Sigmoid colon (tissue), 7 donors: ENCODE results near the gene CLN6. TPM values are rescaled to one million over a fixed set of nuclear protein-coding genes. Genes with fewer than 3 reads are reported as not detected.

Source experiments
- DNase-seq: peaks from one replicate; pipeline ENCODE4 v3.0.0-alpha.2; 2019
- H3K27ac ChIP-seq, 4 donors: fragments of 200-600 bp; sonication (generic); one replicate each; pipeline ENCODE4 v1.5.1; 2016 to 2019; ENCODE audit warnings: mild to moderate bottlenecking in 1 of 4
- H3K27me3 ChIP-seq, 3 donors: fragments of 200-600 bp; sonication (generic); one replicate each; pipeline ENCODE4 v1.5.1; 2019; ENCODE audit warnings: mild to moderate bottlenecking in 1 of 3
- H3K36me3 ChIP-seq, 4 donors: fragments of 200-600 bp; sonication (generic); one replicate each; pipeline ENCODE4 v1.5.1; 2016 to 2019
- H3K4me1 ChIP-seq, 4 donors: fragments of 200-600 bp; sonication (generic); one replicate each; pipeline ENCODE4 v1.5.1; 2017 to 2019
- H3K4me3 ChIP-seq, 4 donors: fragments of 200-600 bp; sonication (generic); one replicate each; pipeline ENCODE4 v1.5.1; 2017 to 2019; ENCODE audit warnings: mild to moderate bottlenecking in 2 of 4, moderate library complexity in 1 of 4
- H3K9me3 ChIP-seq, 4 donors: fragments of 200-600 bp in 3 of 4; sonication (generic) in 3 of 4; one replicate each; pipeline versions ENCODE4 v1.5.1 to v1.6.1; 2013 to 2019
- CTCF ChIP-seq, 4 experiments: fragments of 450-650 bp in 3 of 4; fragments of 200-600 bp in 1 of 4; IDR thresholded peaks; one replicate each; pipeline ENCODE4 v1.5.1; 2016 to 2019; ENCODE audit warnings: antibody characterized with exemption in 4 of 4, mild to moderate bottlenecking in 3 of 4, moderate library complexity in 2 of 4
- EP300 ChIP-seq, 4 donors: sonication (generic); formaldehyde crosslinking; IDR thresholded peaks; one replicate each; pipeline ENCODE4 v1.6.1; 2017; ENCODE audit warnings: antibody characterized with exemption in 4 of 4
- POLR2A ChIP-seq, 2 donors: fragments of 450-650 bp; IDR thresholded peaks; one replicate each; pipeline ENCODE4 v1.6.1; 2016; ENCODE audit warnings: antibody characterized with exemption in 2 of 2, mild to moderate bottlenecking in 2 of 2, moderate library complexity in 2 of 2
- POLR2AphosphoS5 ChIP-seq, 4 donors: sonication (generic); formaldehyde crosslinking; IDR thresholded peaks; one replicate each; pipeline ENCODE4 v1.6.1; 2017; ENCODE audit warnings: antibody characterized with exemption in 4 of 4
- WGBS, 2 donors: extraction: QIAGEN DNeasy Blood & Tissue Kit; methylation state at CpG; one replicate each; pipeline ENCODE4 v1.1.7; 2013; 5-methylcytosine and 5-hydroxymethylcytosine counted together
- intact Hi-C: fragments of 100-400 bp; cut with DNase I; formaldehyde crosslinking; loops from one replicate; pipeline ENCODE4 v1.15.1; 2023
- polyA plus RNA-seq, 3 donors: library from polyadenylated mRNA; stranded (reverse); fragments of 200-250 nt; gene quantifications; one replicate each; pipeline ENCODE4 v1.2.3, GENCODE V29; 2013
- total RNA-seq, 4 donors: library from RNA; depleted of rRNA; stranded (reverse); fragments of >200 nt; gene quantifications; one replicate each; pipeline ENCODE4 v1.1.0, GENCODE V29; 2016
- donor health status: healthy with polysubstance abuse.
- donor health status: Bipolar disorder and iron deficiency.
- donor health status: healthy.

The CLN6 gene
- total and polyA plus RNA-seq, 7 donors = 5.4 to 43.3 (median 10.4) TPM

GRCh38 chr15:68183616-68184315 is 45.8 kb downstream of the CLN6 start:
- 89 to 93% methylated on average over 5 of the region's 5 CpGs for WGBS, 2 donors
- H3K27ac ChIP-seq = no peak overlapping the region
- H3K4me3 ChIP-seq = no peak overlapping the region
- peaks cover 5 to 56% (median 15%) of the 10 kb centered on the region in 4 donors for H3K36me3 ChIP-seq
- H3K27me3 ChIP-seq = no peaks in the 10 kb centered on the region
- H3K9me3 ChIP-seq = no peaks in the 10 kb centered on the region
- no peak for DNase-seq
- TF ChIP-seq POLR2A (IDR thresholded peaks at IDR 0.05) = no peak
- no peak for TF ChIP-seq EP300 (IDR thresholded peaks at IDR 0.05)
- no peak for TF ChIP-seq CTCF (IDR thresholded peaks at IDR 0.05)
- TF ChIP-seq POLR2AphosphoS5 (IDR thresholded peaks at IDR 0.05) = no peak
- intact Hi-C loops = no loop called here
- H3K4me1 ChIP-seq = peaks cover 0 to 32% (median 29%) of the 10 kb centered on the region in 4 donors

- Histone ChIP-seq H3K9me3 (no peaks in the 10 kb centered on the region), H3K27ac (peak overlapping the region; percentile 57 to 76 (median 70)), H3K36me3 (peaks cover 0 to 78% (median 17%) of the 10 kb centered on the region in 4 donors), H3K4me1 (peaks cover 0 to 24% (median 17%) of the 10 kb centered on the region in 4 donors), H3K27me3 (no peaks in the 10 kb centered on the region), H3K4me3 (no peak overlapping the region)
- intact Hi-C loops = no loop called here
- TF ChIP-seq EP300 (IDR thresholded peaks at IDR 0.05) (no peak), POLR2AphosphoS5 (IDR thresholded peaks at IDR 0.05) (peak in 3 of 4 donors; percentile 33 to 44 (median 41))
- DNase-seq = no peak
Measured at GRCh38 chr15:68177742-68178141, 51.8 kb downstream of the CLN6 start.

- H3K4me1 ChIP-seq = peaks cover 0 to 24% (median 17%) of the 10 kb centered on the region in 4 donors
- WGBS, 2 donors = 96 to 97% methylated on average over 3 of the region's 3 CpGs
- H3K27me3 ChIP-seq = no peaks in the 10 kb centered on the region
- peaks cover 0 to 66% (median 15%) of the 10 kb centered on the region in 4 donors for H3K36me3 ChIP-seq
- peak overlapping the region in 3 of 4 donors; percentile 67 to 76 (median 72) for H3K27ac ChIP-seq
- H3K4me3 ChIP-seq = no peak overlapping the region
- no peaks in the 10 kb centered on the region for H3K9me3 ChIP-seq
- no peak for DNase-seq
- TF ChIP-seq POLR2AphosphoS5 (IDR thresholded peaks at IDR 0.05) (no peak), CTCF (IDR thresholded peaks at IDR 0.05) (no peak), POLR2A (IDR thresholded peaks at IDR 0.05) (no peak), EP300 (IDR thresholded peaks at IDR 0.05) (no peak)
- intact Hi-C loops = no loop called here
Measured at GRCh38 chr15:68176601-68177000, 52.9 kb downstream of the CLN6 start.

GRCh38 chr15:68175526-68175925 is 54.0 kb downstream of the CLN6 start:
- H3K4me3 ChIP-seq = no peak overlapping the region
- WGBS, 2 donors = 54 to 77% methylated on average over 2 of the region's 2 CpGs
- intact Hi-C loops = no loop called here

More at GRCh38 chr15:68175526-68175925, 54.0 kb downstream of the CLN6 start:
- TF ChIP-seq POLR2A (IDR thresholded peaks at IDR 0.05) (no peak), EP300 (IDR thresholded peaks at IDR 0.05) (no peak), POLR2AphosphoS5 (IDR thresholded peaks at IDR 0.05) (no peak), CTCF (IDR thresholded peaks at IDR 0.05) (no peak)
- DNase-seq = no peak
- Histone ChIP-seq H3K27ac (no peak overlapping the region), H3K27me3 (no peaks in the 10 kb centered on the region), H3K9me3 (no peaks in the 10 kb centered on the region), H3K36me3 (peaks cover 0 to 55% (median 9%) of the 10 kb centered on the region in 4 donors), H3K4me1 (peaks cover 0 to 24% (median 17%) of the 10 kb centered on the region in 4 donors)
